GM21390 (cell line): ENCODE results near the gene NCKAP1.

ENCODE experiments used
- ATAC-seq: cut with Tn5 transposase; IDR thresholded peaks from one replicate; pipeline ENCODE4 v1.9.1; 2021; ENCODE audit not compliant: unreplicated experiment

NCKAP1 gene

DNA sequence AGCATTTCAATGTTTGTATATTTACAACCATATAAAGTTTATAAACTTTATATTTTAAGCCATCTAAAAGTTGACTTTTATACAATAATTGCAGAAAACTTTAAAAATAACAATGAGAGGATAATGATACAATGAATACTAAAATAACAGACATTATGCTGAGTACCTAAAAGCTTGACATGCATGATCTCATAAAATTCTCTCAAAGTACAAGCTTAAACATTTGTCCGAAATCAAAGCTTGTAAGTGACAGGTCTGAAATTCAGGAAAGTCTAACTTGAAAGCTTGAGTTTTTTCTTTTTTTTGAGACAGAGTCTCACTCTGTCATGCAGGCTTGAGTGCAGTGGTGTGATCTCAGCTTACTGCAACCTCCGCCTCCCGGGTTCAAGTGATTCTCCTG is 87.7 kb downstream of the NCKAP1 start:
- no peak for ATAC-seq

DNA sequence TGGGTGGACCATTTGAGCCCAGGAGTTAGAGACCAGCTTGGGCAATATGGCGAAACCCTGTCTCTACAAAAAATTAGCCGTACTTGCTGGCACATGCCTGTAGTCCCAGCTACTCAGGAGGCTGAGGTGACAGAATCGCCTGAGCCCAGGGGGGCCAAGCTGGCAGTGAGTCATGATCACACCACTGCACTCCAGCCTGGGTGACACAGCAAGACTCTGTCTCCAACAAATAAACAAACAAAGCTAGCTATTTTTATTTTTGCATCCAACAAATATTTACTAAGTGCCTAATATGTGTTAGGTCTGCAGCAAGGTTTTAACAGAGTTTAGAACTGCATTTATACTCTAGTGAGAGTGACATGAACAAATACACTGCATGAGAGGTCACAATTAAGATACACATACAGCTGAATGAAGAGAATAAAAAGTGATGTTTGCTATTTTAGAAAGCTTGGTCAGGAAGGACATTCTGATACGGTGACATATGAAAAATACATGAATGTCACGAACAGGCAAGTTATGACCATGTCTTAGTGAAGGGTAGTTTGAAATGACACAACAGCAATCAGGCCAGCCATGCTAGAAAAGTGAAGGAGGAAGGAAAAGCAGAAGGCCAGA is 88.6 kb downstream of the NCKAP1 start:
- no peak for ATAC-seq

DNA sequence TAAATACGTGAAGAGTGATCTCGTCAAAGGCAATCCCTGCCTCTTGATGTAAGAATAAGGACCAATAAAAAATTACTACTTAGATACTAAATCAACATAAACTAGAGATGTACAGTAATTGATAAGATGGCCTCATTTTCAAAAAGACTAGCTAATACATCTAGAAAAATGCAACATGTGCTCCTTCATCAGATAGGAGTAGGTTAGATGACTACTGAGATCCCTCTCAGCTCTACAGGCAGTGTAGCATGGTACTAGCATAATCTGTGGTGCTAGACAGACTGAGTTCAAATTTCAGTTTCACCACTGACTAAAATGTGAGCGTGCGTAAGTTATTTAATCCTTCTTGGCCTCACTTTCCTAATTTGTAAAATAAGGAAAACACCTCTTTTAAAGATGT is 89.2 kb downstream of the NCKAP1 start:
- ATAC-seq = no peak

DNA sequence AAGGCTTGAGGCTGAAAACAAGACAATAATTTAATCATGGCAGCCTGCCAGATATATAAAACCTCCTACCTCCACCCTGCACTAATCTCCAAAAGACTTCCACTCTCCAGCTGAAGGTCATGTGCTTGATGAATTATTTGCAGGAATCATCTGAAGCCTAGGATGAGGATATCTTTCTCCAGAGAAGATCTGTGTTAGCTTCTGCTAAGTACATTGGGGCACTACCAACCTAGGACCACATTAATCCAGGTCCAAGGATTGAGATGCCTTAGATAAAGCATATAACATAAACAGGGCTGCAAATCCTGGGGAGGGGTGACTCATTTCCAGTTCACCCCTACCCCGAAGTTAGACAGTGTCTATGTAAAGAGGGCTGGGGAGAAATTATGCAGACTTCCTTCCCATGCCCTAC is 91.3 kb downstream of the NCKAP1 start:
- ATAC-seq = no peak

DNA sequence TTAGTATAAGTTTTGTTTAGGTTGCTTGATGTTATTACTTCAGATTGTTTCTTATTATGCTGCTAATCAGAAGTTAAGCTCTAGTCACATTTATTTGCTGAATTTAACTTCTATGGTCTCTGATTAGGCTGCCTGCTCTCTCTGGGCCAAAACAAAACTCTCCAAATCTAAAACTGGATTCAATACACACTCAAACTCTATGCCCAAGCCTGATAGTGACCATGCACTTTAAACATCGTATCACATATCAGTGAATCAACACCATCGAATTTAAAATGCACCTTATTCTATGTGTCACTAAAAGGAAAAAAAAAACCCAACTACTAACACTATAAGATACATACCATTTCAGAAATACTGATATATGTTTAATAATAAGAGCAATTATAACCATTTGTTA is 94.9 kb downstream of the NCKAP1 start:
- no peak for ATAC-seq

DNA sequence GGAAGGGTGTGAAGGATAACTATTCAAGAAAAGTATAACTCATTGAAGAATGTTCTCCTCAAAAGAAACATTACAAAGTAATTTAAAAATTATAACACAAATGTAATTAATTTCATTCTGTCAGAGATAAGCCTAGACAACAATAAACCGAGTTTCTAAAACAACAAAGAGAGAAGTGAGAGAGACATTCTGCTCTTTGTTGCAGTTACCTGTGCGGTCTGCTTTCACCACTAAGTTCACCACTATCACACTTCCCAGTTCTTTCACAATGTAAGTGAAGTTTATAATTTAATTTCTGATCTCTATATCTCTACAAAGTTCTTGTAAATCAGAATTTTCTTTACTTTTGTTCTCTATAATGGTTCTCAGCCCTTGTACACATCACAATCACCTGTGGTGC is 95.5 kb downstream of the NCKAP1 start:
- ATAC-seq = no peak

DNA sequence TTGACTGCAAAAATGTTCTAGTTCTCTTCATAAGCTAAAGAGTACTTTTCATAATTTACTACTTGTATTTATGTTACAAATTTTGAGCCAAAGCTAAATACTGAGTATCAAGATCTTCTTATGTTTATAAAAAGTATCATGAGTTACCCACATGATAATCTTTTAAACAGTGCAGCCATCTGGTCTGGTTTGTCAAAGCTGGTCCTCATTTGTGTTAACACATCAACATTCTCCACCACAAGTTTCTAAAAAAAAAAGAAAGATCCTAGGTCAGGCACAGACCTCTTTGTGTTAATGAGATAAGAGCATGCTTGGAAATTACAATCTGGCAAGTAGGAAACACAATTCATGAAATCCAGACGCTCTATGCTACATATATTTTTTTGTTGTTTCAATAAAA is 96.3 kb downstream of the NCKAP1 start:
- ATAC-seq = no peak

DNA sequence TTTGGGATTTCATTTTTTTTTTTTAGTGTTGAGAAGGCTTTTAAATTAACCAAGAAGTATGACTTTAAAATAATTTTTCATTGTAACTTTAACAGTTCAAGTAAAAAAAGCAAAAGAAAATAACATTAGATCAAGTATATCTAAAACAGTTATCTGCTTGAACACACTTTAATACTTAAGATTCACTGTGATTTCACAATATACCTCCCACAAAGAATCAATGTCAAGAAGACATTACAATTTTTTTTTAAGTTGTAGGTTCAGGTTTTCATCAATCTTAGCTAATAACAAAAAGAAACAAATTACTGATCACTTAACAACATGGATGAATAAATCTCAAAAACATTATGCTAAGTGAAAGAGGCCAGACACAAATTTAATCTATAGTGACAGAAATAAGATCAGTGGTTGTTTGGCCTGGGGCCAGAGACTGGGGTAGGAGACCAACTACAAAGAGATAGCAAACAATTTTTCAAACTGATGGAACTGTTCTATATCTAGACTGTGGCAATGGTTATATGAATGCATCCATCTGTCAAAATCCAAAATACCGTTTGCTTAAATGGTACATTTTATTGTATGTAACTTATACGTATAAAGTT is 97.0 kb downstream of the NCKAP1 start:
- ATAC-seq = no peak

DNA sequence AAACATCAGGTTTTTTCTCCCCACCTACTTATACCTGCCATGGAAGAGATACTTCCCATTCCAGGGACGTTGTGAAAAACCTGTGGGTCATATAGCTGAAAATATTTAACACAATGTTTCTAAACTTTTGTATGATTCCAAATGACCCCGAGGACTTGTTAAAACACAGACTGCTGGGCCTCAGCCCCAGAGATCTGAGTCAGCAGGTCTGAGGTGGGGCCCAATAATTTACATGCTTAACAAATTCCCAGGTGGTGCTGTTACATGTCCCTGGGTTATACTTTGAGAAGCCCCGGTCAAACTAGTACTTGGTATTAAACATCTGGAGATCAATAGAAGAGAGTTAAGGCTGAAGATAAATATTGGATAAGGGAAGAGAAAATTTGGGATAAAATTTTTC is 100.4 kb downstream of the NCKAP1 start:
- ATAC-seq = no peak

DNA sequence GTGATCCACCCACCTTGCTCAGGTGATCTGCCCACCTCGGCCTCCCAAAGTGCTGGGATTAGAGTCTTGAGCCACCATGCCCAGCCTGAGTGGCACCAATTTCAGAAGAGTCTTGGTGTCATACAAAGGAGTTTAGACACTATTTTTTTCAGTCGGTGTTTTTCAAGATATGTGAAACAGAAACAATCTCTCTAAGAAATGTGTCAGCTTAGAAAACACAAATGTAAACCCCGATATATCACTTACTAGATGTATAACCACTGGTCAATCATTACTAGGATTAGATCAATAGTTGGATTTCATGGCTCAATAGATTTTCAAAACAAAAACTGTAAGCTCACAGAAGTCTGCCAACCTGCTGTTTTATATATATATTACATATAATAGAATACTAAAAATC is 104.6 kb downstream of the NCKAP1 start:
- ATAC-seq = peak; percentile 68

DNA sequence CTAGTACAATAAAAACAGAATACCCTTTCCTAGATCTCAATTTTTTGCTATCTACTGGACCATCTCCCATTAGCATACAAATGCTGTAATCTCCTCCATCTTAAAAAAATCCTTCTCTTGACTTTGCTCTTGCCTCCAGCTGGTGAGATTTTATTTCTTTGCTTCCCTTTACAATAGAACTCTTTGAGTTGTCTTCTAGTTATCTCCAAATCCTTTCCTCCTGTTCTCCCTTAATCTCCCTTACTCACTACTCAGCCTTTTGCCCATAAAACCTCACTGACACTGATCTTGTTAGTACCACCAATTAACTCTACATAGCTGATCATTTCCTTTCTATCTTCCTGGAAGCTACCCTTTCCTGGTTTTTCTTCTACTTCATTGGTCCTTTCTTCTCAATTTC is 108.3 kb downstream of the NCKAP1 start:
- no peak for ATAC-seq

DNA sequence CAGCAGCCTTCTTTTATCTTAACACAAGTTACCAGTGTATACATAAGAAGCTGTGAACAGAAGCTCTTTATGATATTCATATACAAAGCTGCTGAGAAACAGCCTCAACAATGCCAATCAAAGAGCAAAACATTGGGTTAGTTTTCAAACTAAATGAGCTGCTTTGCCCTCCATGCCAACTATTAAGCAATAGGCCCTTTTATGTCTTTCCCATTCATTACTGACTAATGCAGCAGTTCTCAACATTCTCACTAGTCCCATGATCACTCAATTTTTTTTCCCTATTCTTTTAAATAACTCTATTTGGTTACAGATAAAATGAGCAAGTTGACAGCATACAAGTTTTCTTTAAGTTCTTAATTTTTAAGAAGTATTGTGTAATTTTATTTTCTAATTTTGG is 114.0 kb downstream of the NCKAP1 start:
- no peak for ATAC-seq

DNA sequence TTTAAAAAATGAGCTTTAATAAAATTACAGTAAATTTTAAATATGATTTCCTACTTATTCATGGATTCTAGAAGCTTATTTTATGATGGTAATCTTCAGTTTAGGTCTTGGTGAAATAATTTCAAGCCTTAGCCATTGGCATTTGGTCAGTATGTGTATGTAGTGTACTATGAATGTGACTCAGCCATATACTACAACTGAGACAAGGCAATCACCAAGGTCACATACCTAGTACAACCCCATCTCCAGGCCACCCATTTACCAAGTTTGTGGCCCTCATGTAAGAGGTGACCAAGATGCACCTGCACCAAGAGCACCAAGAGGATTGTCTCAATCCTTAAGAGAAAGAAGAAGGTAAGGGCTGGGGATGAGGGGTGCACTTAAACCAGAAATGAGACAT is 117.0 kb downstream of the NCKAP1 start:
- ATAC-seq = peak; percentile 48

DNA sequence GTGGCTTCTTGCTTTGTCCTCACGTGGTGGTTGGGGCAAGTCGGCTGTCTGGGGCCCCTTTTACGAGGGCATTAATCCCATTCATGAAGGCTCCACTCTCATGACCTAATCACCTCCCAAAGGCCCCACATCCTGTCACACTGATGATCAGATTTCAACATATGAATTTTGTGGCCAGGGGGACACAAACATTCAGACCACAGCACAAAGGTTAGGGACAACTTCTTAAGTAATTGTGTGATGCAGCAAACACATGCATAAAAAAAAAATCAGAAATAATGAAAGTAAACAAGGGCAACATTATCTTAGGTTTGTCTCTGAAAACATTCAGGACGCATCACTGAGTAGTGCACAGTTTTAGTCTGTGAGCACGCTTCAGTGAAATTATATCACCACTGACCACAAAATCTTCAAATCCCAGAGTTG is 117.6 kb downstream of the NCKAP1 start:
- ATAC-seq = peak; percentile 65

DNA sequence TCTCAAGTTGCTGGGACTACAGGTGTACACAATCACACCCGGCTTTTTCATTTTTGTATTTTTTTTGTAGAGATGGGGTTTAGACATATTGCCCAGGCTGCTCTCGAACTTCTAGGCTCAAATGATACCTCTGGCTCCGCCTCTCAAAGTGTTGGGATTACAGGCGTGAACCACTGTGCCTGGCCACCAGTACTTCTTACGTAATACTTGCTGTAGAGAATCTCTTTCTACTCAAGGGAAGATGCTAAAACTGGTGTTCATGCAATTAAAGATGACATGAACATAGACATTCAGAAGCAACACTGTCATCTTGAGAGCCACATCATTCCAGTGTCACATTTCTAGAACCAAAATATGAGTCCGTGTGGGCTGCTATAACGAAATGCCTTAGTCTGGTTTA is 118.2 kb downstream of the NCKAP1 start:
- no peak for ATAC-seq

DNA sequence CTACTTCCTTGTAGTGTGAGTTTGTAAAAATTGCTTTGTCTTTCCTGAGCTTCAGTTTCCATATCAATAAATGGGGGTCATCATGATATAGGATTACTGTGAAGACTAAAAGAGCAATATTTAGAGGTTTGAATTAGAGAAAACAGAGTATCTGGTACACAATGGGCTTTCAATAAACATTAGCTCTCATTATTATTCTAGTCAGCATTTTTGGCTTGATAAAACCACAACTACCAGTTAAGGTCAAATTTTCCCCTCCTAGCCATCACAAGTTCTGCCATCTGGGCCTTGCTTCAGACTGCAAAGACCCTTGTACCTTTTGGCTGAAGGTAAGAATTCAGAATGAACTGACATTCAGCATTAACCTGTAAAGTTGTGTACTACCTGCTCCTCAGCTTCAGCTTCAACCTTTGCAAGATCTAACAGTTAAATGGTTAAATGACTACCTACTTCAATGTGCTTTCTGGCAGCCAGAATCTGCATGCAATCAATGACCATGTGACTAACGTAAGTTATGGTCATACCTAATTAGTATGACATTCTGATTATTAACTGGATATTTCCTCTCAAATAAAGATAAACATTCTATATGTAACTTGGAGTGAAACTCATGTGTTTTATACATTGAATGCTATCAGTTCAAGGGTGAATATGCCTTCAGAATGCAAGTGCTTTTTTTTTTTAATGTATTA is 119.2 kb downstream of the NCKAP1 start:
- ATAC-seq = no peak

DNA sequence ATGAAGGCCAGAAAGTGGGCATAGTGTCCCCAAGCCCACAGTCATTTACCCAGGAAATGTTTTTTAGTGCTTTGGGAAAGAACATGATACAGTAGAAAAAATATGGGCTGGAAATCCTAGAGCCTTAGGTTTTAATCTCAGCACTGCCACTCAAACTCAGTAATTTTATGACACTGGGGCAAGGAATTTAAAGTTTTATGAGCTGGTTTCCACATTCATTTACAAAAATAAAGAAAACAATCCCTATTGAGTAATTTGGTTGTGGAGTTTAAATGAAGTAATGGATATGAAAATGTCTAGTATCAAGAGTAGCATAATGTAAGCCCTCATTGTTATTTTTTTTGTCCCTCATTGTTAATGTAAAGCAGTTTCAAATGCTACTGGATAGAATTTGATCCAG is 120.3 kb downstream of the NCKAP1 start:
- ATAC-seq = no peak

DNA sequence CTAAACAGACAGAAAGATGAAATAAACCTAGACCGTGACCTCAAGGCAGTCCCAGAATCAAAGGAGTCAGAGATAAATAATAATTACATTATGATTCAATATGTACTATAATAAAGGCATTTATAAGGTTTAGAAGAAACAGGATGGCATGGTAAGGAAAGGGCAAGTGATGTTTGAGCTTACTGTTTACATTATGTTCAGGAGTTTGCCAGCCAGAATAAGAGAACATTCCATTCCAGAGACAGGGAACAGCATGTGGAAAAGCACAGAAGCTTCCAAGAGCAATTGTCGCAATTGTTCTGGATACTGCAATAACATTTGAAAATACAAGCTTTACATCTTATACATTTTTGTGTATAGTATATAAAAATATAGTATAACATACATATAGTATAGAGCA is 121.8 kb downstream of the NCKAP1 start:
- no peak for ATAC-seq

DNA sequence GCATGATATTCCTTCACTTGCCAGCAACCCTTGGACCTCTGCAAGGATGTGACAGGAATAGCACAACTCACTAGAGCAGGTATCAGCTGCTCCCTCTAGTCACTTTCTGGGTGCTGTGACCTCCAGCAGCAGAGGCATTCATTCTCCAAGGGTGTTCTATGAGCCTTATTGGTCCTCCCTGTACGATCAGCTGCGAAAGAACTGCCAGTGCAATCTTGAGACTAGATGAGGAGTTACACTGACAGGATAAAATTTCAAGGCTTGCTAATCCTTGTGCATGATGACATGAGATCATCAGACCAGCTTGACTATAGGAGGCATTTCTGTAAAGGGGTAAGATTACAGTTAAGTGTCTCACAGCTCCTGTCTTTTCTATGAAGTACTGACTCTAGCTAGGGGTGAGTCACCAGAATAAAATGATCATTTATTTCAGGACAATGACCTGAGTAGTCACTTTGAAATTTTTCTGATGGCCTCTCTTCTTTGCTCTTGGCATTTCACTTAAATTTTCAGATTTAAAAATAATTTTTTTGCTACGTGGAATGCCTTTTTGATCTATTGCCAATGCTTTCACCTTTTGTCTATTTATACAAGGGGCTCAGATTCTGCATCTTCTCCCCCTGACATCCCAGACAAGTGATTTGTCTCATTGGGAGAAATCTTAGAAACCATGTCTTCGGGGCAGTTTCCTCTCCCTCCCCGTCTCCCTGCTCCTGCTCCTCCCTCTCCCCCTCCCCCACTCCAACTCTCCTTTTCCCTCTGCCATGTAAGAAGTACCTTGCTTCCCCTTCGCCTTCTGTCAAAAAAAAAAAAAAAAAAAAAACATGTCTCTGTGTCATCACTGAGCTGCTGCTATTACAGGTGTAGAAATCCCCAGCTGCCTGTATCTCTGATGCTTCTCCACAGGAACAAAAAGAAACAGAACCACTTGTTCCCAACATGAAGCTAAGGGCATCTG is 122.6 kb downstream of the NCKAP1 start:
- no peak for ATAC-seq

DNA sequence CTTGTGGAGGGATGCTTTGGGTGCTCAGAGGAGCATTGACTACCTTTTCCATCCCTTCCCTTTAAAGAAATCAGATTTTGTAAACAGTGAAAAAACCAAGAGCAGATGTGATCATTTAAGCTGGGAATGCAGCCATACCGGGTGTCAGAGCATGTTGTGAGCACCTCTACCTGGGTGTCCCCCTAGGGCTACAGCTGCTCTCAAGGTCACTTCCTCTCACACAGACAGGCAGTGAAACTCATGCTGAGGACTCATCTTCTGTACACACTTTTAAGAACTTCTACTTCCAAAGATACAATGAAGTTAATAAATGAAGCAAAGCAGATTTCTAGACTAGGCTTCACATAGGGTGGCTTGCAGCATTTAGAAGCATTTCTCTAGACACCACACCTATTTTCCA is 123.4 kb downstream of the NCKAP1 start:
- no peak for ATAC-seq

DNA sequence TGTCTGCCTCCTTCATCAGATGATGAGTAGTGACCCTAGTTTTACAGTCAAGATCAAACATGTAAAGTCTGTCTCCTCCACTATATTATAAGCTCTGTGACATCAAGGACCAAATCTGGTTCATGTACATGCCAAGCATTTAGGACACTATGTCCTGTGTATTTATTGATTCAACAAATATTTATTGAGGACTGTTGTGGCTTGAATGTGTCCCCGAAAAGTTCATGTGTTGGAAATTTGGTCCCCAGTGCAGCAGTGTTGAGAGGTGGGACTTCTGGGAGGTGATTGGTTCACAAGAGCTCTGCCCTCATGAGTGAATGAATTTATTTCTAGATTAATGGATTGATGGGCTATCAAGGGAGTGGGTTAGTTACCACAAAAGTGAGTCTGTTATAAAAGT is 125.2 kb downstream of the NCKAP1 start:
- ATAC-seq = no peak

DNA sequence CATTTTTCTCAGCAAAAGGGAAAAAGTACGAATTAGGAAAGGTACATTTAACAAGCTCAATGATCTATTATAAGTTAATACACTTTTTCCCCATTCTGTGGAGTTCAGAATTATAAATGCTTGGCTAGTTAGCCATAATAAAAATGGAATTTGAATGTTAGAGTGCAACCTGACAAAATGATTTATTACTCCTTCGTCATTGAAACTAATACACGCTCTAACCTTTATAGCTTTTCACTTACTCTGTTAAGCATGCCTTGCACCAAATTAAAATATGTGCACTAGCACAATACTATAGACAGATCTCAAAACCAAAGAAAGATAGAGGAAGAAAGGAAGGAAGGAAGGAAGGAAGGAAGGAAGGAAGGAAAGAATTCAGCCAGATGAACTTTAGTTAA is 125.7 kb downstream of the NCKAP1 start:
- ATAC-seq = no peak
